HG03175 (cell line): ENCODE results near the gene FLT1.

Experiments used
- ATAC-seq: cut with Tn5 transposase; IDR thresholded peaks from one replicate; pipeline ENCODE4 v1.9.1; 2021; ENCODE audit warnings: mild to moderate bottlenecking, moderate library complexity; ENCODE audit not compliant: unreplicated experiment

Gene FLT1

GRCh38 chr13:28488376-28489005 lies 6.4 kb downstream of the FLT1 start:
- ATAC-seq: no peak

- ATAC-seq: no peak
Observed at GRCh38 chr13:28485996-28486543, 8.9 kb downstream of the FLT1 start.

- ATAC-seq: no peak
Observed at GRCh38 chr13:28485551-28485950, 9.4 kb downstream of the FLT1 start.

- ATAC-seq: no peak
Observed at GRCh38 chr13:28485097-28485496, 9.8 kb downstream of the FLT1 start.

DNA sequence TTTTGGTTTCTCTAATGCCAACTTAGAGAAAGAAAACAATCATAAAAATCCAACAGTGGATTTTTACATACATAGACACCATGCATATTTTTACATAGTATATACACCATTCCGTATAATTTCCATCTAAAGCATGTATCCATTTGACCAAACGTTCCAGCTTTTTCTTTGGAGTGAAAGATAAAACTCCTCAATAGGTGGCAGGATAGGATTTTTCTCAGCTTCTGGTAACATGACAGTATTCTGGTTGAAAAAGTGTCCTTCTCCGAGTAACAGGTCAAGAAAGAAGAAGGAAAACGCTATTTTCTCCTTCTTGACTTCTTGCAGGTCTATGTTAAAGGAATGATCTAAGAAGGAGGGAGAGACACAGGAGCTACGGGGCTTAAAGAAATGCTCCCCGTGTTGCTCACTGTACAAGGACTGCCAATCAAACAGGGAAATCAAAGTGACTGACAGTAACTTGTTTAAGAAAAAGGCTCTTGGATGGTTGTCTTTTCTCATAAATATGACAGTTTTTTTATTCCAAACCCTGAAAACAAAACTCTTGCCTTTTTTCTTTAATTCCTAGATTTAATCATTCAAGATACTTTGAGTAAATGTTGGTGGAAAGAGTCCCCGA lies 11.5 kb downstream of the FLT1 start:
- no peak for ATAC-seq

DNA sequence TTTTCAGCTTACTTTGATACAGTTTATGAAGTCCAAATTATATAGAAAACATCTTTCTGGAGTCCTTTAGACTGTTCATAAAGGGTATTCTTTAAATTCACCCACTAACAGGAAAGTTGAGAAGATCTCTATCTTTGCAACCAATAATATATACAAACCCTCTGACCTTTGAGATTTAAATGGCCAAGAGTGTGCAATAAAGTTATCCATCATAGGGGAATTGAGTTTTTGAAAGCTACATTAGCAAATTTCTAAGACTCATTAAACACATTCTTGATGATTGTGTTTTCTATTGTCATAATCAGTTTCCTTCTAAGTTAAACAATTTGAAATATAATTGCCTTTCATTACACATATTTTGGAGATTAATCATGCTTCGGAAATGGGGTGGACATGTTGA lies 15.9 kb downstream of the FLT1 start:
- ATAC-seq: no peak

DNA sequence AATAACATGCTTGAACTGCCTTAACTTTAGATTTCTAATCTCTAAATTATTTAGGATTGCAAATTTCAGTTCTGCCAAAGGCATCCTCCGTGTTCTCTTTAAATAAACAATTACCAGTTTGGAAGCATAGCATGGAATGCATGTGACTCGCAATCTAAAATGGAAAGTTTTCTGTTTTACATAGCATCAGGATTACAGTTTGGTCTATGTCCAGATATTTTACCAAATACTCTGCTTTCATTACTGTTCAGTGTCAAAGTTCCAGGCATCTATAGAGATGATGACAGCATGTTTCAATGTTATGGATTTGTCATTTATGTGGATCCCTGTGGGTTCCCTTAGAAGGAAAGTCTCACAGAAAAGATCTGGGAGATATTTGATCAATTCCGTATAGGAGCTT lies 16.8 kb downstream of the FLT1 start:
- no peak for ATAC-seq

DNA sequence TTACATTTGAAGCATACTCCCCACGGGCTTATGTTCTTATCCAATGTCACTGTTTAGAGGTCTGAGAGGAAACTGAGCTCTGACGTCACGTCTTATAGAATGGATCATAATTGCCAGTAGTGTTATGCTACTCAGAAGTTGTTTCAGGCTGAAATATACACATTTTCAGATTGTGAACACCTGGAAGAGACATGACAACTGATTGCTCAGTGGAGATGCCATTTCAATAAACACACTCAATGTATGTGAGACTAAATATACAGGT lies 17.3 kb downstream of the FLT1 start:
- no peak for ATAC-seq

DNA sequence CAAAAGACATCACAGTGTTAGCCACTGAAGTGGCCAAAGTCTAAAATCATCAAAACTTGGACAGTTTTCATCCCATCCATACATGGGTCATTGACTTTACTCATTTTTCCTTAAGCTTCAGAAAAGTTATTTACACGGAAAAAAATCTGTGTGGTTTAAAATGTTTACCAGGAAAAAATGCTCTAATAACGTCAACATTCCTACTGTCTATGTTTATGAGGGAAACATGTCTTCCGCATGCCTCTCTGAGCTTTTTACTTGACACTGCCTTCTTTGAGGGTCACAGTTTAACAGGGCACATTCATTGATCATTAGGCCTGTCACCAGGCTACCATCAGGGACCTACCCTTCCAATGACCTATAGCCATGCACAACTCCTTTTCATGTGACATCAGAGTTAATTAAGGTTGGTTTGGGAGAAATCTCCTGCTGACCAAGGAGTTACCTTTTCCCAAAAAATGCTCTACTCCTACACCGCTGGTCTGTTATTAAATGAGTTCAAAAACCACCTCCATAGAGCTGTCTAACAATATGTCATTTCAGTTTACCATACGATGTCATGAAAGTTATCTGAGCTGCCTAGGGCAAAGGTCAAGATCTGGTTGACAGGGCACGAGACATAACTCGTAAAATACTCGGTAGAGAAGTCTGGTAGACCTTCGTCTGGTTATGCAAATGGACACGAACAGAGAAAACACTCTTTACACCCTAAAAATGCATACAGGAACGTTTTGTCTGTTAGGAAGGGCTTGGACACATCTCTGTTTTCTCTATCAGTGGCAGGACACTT lies 17.8 kb downstream of the FLT1 start:
- no peak for ATAC-seq

DNA sequence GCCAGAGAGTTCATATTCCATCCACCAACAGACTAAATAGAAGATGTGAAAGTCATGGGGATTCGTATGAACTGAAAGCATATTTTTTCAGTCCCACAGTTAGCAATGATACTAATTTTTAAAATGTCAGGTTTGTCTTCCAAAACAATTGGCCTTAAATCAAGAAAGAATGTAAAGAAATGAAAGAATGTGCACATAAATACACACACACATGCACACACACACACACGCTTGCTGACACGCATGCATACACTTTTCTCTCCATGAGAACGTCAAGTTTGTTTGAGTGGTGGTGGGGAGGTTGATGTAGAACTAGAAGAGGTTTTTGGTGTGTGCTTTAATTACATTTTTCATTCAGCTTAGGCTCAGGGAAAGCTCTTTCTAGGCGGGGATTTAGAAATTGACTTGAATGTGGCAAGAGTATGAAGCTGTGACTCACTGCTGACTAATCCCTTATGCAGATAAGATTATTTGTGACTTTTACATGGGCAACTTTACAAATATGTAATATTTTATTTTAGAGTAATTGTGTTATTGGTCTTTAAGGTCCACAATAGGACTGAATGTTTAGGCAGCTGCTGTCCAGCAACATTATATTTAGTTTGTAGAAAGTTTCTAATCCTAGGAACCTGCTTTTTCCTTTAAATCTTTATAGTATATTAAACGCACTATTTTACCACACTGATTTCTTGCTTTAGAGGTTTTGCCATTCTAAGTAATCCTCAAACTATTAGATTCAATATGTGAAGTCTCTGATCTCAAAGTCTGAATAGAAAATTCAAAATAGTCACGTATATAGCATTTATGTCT lies 18.8 kb downstream of the FLT1 start:
- no peak for ATAC-seq

DNA sequence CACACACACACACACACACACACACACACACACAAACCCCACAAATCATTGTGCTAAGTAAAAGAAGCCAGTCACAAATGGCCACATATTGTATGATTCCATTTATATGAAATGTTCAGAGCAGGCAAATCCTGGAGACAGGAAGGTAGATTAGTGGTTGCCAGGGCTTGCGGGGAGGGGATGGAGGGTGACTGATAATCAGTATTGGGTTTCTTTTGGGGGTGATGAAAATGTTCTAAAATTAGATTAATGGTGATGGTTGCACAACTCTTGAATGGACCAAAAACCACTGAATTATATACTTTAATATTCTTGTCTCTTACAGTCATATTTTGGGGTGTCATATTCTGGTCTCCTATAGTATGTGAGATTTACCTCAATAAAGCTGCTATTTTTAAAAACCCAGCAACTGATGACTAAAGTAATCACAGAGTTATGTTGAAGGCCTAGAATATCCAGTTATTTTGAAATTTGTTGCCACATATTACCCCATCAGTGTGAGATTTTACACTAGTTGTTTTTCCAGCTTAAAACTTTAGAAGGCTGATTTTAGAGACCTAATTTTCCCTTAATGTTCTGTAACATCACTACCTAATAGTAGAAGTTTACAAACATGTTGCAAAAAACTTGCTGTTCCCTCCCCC lies 20.3 kb downstream of the FLT1 start:
- ATAC-seq: no peak

DNA sequence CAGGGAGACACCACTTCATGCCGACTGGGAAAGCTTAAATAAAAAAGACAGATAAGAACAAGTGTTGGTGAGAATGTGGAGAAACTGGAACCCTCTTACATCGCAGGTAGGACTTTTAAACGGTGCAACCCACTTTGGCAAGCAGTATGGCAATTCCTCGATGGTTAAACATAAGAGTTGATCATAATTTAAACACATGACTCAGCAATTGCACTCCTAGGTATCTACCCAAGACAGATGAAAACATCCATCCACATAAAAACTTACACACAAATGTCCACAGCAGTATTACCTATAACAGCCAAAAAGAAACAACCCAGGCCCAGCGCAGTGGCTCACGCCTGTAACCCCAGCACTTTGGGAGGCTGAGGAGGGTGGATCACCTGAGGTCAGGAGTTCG lies 21.9 kb downstream of the FLT1 start:
- no peak for ATAC-seq

- no peak for ATAC-seq
Observed at GRCh38 chr13:28471421-28471820, 23.5 kb downstream of the FLT1 start.

- no peak for ATAC-seq
Observed at GRCh38 chr13:28470296-28470695, 24.6 kb downstream of the FLT1 start.

DNA sequence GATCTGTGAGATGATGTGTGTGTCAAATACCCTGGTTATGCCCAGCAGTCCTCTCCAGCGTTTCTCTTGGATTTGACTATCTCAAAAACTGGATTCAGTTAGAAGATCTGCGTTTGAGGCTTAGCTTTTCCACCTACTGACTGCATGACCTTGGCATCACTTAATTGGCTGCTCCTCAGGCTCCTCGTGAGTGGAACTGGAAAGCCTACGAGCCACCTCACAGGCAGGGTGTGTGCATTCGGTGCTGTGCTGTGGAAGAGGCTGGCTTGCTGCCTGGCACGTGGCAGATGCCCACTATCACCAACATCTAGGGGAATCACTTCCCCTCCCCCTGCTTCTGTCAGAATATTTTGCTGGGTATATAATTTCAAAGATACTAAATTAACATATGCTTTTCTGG lies 25.6 kb downstream of the FLT1 start:
- ATAC-seq: no peak

DNA sequence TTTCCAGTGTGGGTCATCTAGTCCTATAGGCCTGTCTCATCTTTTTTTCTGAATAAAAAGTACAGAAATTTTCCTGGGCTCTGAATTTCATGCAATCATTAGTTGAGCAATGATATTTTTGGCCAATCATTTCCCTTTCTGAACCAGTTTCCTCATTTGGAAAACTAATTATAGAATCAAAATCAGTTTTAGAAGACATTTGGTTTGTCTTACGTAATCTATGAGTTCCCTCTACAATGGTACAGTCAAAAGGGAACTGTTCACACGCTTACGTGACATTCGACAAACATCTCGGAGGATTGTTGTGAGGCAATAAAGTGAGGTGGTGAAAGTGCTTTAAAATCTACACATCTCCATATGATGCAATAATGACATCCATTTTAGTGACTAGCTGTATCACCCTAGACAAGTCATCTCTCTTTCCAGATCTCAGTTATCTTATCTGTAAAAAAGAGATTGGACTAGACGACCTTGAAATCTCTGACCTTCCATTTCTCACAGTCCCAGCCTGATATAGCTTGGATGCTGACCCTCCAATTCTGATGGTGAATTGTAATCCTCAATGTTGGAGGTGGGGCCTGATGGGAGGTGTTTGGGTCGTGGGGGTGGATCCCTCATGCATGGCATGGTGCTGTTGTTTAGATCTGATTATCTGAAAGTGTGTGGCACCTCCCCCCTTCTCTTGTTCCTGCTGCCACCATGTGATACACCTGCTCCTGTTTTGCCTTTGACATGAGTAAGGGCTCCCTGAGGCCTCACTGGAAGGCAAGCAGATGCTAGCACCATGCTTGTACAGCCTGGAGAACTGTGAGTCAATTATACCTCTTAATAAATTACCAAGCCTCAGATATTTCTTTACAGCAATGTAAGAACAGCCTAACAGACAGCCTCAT lies 26.7 kb downstream of the FLT1 start:
- no peak for ATAC-seq

DNA sequence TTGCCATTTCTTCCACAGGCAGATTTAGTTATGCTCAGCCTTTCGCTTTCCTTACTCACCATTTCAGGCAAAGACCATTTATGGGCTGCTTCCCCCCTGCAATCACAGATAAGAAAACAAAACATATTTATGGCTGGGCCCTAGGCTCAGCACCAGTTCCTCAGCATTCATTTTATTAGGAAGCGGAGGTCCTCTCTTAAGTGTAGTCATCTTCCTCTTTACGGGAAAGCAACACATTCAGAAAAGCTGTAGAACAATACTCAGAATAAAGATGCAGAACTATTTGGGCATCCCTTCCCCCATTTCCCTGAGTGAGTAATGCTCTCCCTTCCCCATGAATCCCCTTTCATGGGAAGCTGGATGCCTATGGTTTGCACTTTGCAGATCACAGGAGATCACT lies 27.9 kb downstream of the FLT1 start:
- no peak for ATAC-seq

DNA sequence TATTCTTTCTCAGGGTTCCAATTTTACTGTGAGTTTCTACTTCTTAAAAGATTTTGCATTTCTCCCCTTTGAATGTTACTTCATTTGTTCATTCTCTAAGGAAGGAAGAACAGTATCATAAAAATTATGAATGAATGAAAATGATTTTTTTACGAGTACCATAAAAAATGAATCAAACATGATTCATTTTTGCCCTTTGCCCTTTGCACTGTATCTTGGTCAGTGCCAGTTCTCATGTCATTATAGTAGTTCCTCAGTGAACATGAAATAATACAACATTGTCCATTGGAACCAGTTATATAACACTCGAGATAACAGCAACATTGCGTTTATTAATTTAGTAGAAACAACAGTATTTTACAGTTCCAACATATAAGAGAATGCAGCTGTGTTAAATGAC lies 28.8 kb downstream of the FLT1 start:
- no peak for ATAC-seq

DNA sequence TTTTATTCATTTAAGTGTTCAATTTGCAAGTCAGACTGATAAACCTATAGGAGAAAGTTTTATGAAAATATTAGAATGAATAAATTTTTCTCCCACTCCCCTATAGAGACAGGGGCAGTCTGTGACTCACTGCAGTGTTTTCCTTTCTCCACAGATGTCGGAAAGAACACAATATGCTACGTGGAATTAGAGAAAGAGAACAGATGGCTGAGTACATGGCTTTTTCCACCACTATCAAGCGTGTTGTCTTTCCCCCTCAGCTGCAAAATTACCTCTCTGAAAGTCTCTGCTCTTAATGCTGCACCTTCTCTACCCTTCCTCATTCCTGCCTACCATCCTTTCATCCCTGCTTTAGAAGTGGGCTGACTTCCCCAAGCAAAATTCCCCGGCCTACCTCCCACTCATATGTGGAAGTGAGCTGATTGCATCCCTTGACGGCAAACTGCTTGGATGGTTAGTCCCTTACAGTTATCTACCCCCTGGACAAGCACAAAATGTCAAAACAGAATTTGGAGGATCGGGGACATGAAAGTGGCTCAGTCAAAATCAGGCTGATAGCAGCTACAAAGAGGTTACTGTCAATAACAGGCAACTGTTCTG lies 30.0 kb downstream of the FLT1 start:
- no peak for ATAC-seq

- ATAC-seq: no peak
Observed at GRCh38 chr13:28463481-28463880, 31.4 kb downstream of the FLT1 start.
